HEK293 (cell line): ENCODE data around the gene AWAT1.

Source experiments
- CTCF ChIA-PET: fragments of 350-600 bp; formaldehyde crosslinking; extraction: SDS; loops from one replicate; lab custom pipeline; 2021; ENCODE audit warnings: antibody characterized with exemption; lab: Yijun Ruan, JAX
- POLR2A ChIA-PET: fragments of 300-600 bp; formaldehyde crosslinking; extraction: SDS; loops from one replicate; lab custom pipeline; 2020; ENCODE audit warnings: antibody characterized with exemption, inconsistent platforms; lab: Yijun Ruan, JAX
- H3K27ac ChIP-seq: fragments of 200-500 bp; sonication (Bioruptor generic); 2 replicates; pipeline ENCODE4 v1.5.1; 2014; ENCODE audit warnings: low read depth, low read length, control low read depth, inconsistent platforms; ENCODE audit errors: extremely low read depth
- H3K36me3 ChIP-seq, 2 experiments: fragments of 200-500 bp in 1 of 2; sonication (Bioruptor generic) in 1 of 2; 1 replicate in 1 of 2; 2 replicates in 1 of 2; pipeline ENCODE4 v1.5.1; 2014 to 2017; ENCODE audit warnings: inconsistent platforms in 2 of 2, low read length in 2 of 2; ENCODE audit not compliant: control insufficient read depth in 2 of 2, insufficient read depth in 1 of 2
- H3K4me1 ChIP-seq: fragments of 200-500 bp; sonication (Bioruptor generic); 2 replicates; pipeline ENCODE4 v1.5.1; 2014; ENCODE audit warnings: mild to moderate bottlenecking, low read length, inconsistent platforms; ENCODE audit not compliant: control insufficient read depth, insufficient read depth
- H3K4me3 ChIP-seq: 2 replicates; pipeline ENCODE4 v1.5.1; 2011; ENCODE audit warnings: low read depth, mild to moderate bottlenecking, control low read depth, low read length, moderate library complexity
- H3K9me3 ChIP-seq: fragments of 200-500 bp; sonication (Bioruptor generic); 2 replicates; pipeline ENCODE4 v1.5.1; 2014; ENCODE audit warnings: low read depth, low read length, inconsistent platforms; ENCODE audit not compliant: control insufficient read depth, insufficient read depth
- KLF9 ChIP-seq: fragments of 450-650 bp; formaldehyde crosslinking; IDR thresholded peaks from 2 replicates; pipeline ENCODE4 v1.5.1; 2016; ENCODE audit warnings: missing biosample characterization, missing genetic modification characterization, low read depth
- ZBTB48 ChIP-seq: fragments of 450-650 bp; formaldehyde crosslinking; IDR thresholded peaks from 2 replicates; pipeline ENCODE4 v1.5.1; 2016; ENCODE audit warnings: missing biosample characterization, missing genetic modification characterization
- ZNF211 ChIP-seq: fragments of 450-650 bp; formaldehyde crosslinking; IDR thresholded peaks from 2 replicates; pipeline ENCODE4 v1.5.1; 2016; ENCODE audit warnings: low read depth, missing biosample characterization, missing genetic modification characterization
- TF ChIP-seq, protein P1 (sequence below): fragments of 450-650 bp; formaldehyde crosslinking; IDR thresholded peaks from 2 replicates; pipeline ENCODE4 v1.5.1; 2016; ENCODE audit warnings: missing biosample characterization, missing genetic modification characterization
- TF ChIP-seq, protein P2 (sequence below): fragments of 450-650 bp; formaldehyde crosslinking; IDR thresholded peaks from 2 replicates; pipeline ENCODE4 v1.5.1; 2016; ENCODE audit warnings: missing biosample characterization, missing genetic modification characterization
- TF ChIP-seq, protein P3 (sequence below): fragments of 450-650 bp; formaldehyde crosslinking; IDR thresholded peaks from 2 replicates; pipeline ENCODE4 v1.5.1; 2016; ENCODE audit warnings: missing biosample characterization, missing genetic modification characterization, borderline replicate concordance

The AWAT1 gene

DNA sequence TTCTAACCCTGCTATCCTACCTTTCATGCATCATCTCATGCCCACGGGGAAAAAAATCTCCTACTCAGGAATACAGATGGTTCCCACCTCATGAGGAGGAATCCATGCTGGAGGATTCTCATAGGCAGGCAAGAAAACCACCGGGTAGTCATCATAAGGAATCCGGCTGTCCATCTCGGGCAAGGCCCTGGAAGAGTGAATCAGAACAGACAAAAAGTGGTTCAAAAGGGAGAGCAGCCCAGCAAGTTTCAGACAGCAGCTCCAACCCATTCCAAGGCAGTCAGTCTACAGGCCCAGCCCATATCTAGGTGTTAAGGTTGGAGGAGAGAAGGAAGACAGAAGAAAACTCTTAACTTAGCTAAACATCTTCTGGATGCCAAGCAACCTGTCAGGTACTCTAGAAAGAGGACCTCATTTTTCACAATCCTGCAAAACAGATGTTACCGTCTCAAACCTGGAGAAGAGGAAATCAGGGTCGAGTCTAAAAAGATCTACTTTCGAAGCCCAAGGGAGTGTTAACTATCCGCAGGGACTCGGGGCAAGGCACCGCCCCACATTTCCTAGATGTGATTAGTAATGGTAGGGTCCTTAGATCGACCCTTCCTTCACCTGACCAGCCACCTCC is 54.8 kb downstream of the AWAT1 start:
- CTCF ChIA-PET = interaction anchor here (0.6 to 1.6 kb wide), 5 partner anchors 11 to 811 kb away, joined by 3 to 7 read pairs (median 5); partner anchors contain the start of gene IGBP1
- TF ChIP-seq, protein P1, sequence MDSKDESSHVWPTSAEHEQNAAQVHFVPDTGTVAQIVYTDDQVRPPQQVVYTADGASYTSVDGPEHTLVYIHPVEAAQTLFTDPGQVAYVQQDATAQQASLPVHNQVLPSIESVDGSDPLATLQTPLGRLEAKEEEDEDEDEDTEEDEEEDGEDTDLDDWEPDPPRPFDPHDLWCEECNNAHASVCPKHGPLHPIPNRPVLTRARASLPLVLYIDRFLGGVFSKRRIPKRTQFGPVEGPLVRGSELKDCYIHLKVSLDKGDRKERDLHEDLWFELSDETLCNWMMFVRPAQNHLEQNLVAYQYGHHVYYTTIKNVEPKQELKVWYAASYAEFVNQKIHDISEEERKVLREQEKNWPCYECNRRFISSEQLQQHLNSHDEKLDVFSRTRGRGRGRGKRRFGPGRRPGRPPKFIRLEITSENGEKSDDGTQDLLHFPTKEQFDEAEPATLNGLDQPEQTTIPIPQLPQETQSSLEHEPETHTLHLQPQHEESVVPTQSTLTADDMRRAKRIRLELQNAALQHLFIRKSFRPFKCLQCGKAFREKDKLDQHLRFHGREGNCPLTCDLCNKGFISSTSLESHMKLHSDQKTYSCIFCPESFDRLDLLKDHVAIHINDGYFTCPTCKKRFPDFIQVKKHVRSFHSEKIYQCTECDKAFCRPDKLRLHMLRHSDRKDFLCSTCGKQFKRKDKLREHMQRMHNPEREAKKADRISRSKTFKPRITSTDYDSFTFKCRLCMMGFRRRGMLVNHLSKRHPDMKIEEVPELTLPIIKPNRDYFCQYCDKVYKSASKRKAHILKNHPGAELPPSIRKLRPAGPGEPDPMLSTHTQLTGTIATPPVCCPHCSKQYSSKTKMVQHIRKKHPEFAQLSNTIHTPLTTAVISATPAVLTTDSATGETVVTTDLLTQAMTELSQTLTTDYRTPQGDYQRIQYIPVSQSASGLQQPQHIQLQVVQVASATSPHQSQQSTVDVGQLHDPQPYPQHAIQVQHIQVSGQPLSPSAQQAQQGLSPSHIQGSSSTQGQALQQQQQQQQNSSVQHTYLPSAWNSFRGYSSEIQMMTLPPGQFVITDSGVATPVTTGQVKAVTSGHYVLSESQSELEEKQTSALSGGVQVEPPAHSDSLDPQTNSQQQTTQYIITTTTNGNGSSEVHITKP = no peak
- TF ChIP-seq, protein P2, sequence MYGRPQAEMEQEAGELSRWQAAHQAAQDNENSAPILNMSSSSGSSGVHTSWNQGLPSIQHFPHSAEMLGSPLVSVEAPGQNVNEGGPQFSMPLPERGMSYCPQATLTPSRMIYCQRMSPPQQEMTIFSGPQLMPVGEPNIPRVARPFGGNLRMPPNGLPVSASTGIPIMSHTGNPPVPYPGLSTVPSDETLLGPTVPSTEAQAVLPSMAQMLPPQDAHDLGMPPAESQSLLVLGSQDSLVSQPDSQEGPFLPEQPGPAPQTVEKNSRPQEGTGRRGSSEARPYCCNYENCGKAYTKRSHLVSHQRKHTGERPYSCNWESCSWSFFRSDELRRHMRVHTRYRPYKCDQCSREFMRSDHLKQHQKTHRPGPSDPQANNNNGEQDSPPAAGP (tag by site-specific recombination) = no peak
- TF ChIP-seq ZNF211 (tag by site-specific recombination) = no peak
- peak; percentile 89 for TF ChIP-seq ZBTB48 (tag by site-specific recombination)
- TF ChIP-seq KLF9 = no peak
- TF ChIP-seq, protein P3, sequence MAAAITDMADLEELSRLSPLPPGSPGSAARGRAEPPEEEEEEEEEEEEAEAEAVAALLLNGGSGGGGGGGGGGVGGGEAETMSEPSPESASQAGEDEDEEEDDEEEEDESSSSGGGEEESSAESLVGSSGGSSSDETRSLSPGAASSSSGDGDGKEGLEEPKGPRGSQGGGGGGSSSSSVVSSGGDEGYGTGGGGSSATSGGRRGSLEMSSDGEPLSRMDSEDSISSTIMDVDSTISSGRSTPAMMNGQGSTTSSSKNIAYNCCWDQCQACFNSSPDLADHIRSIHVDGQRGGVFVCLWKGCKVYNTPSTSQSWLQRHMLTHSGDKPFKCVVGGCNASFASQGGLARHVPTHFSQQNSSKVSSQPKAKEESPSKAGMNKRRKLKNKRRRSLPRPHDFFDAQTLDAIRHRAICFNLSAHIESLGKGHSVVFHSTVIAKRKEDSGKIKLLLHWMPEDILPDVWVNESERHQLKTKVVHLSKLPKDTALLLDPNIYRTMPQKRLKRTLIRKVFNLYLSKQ = no peak
- H3K36me3 ChIP-seq = peaks cover 9 to 59% of the 10 kb centered on the region in 2 experiments
- H3K4me3 ChIP-seq = peak overlapping the region; percentile 70
- H3K4me1 ChIP-seq = peaks cover 7% of the 10 kb centered on the region; the same call in 1 of the 2 replicates
- no peaks in the 10 kb centered on the region; the same call in 1 of the 2 replicates for H3K9me3 ChIP-seq
- H3K27ac ChIP-seq = no peak overlapping the region; the same call in 1 of the 2 replicates
- POLR2A ChIA-PET = interaction anchor here (0.6 to 1.5 kb wide), 10 partner anchors 10 to 156 kb away, joined by 3 to 9 read pairs (median 4); partner anchors contain the start of gene IGBP1
